ENCODE data around the gene SLC25A30.

- TF ChIP-seq CTCF (IDR thresholded peaks at IDR 0.05; ENCODE audit: low read length): no peak
- no peak for TF ChIP-seq EZH2 (IDR thresholded peaks at IDR 0.05; ENCODE audit: borderline replicate concordance, low read length)
Measured at GRCh38 chr13:45356966-45357672, 61.1 kb downstream of the SLC25A30 start.

Data from OCI-LY1 (cell line).